C1 segment of cervical spinal cord (tissue), 14 donors: ENCODE results near the gene SPATA31D1.
"Not testable (repeated sequence)": the region's sequence is repeated elsewhere in the genome, so short reads cannot be mapped to it uniquely, and the experiment has no call there.

ENCODE experiments used
- DNase-seq, 14 donors: peaks; one replicate each; lab custom pipeline; 2025; lab: John Stamatoyannopoulos, UW

The SPATA31D1 gene

DNA sequence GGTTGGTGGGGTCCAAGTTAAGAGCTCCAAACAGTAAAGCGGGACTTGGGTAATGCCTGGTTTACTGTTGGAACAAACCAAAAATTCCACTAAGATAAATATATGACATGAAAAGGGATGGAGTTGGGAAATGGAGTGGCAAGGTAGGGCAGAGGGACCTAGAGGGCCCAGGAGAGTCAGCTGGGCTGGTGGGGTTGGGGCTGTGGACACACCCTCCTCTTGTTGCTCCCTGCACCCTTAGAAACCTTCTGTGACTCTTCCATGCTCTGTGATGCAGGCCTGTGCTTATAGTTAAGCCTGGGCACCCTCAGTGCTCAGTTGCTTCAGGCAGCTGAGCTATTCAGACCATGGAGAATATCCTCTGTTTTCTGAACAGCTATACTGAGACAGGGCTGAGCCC is at the start of gene SPATA31D1:
Gene SPATA31D1 (plus strand): TSS at position 301 of the 400 bp plus-strand sequence. CDS start 47 bp downstream, at position 348.
- DNase-seq, result not testable (repeated sequence)

DNA sequence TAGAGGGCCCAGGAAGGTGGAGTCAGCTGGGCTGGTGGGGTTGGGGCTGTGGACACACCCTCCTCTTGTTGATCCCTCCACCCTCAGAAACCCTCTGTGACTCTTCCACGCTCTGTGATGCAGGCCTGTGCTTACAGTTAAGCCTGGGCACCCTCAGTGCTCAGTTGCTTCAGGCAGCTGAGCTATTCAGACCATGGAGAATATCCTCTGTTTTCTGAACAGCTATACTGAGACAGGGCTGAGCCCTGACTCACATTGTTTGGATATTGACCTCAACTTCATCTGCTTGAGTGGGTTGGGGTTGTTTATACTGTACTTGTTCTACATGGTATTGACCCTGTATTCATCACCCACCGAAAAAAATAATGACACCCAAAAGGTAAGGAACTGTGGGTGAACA is 45.2 kb upstream of the SPATA31D1 start, which contains the start of gene SPATA31D3:
Gene SPATA31D3 (plus strand): TSS at position 108 of the 400 bp plus-strand sequence. CDS start 86 bp downstream, at position 194.
- not testable (repeated sequence) for DNase-seq

DNA sequence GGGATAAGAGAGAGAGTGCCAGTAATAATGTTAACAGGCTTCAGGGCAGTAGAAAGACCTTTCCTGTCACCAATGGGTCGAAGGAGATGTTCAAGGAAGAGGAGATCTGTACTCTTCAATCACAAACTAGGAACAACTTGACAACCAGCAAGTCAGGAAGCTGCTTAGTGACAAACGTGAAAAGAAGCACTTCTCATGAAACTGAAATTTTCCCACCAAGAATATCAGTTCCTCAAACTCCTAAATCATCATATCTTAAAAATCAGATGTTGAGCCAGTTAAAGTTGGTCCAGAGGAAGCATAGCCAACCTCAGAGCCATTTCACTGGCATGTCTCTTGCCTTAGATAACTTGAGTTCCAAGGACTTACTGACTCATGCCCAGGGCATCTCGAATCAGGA is 39.9 kb upstream of the SPATA31D1 start:
- not testable (repeated sequence) for DNase-seq

DNA sequence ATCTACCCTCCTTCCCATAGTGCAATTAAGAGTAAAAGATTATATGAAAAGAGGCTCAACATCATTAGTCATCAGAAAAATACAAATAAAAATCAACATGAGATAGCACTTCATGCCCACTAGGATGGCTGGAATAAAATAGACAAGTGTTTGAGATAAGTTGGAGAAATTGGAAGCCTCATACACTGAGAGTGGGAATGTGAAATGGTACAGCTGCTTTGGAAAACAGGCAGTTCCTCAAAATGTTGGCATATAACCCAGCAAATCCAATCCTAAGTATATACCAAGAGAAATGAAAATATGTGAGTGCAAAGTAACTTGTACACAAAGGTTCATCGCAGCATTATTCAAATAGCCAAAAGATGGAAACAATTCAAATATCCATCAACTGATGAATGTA is 35.5 kb upstream of the SPATA31D1 start:
- no peak for DNase-seq

DNA sequence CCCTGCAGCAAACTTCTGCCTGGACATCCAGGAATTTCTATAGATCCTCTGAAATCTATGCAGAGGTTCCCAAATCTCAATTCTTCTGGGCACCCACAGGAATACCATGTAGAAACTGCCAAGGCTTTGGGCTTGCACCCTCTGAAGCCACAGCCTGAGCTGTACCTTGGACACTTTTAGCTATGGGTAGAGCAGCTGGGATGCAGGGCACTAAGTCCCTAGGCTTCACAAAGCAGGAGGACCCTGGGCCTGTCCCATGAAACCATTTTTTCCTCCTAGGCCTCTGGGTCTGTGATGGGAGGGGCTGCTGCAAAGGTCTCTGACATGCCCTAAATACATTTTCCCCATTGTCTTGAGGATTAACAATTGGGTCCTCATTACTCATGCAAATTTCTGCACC is 32.9 kb upstream of the SPATA31D1 start:
- no peak for DNase-seq

DNA sequence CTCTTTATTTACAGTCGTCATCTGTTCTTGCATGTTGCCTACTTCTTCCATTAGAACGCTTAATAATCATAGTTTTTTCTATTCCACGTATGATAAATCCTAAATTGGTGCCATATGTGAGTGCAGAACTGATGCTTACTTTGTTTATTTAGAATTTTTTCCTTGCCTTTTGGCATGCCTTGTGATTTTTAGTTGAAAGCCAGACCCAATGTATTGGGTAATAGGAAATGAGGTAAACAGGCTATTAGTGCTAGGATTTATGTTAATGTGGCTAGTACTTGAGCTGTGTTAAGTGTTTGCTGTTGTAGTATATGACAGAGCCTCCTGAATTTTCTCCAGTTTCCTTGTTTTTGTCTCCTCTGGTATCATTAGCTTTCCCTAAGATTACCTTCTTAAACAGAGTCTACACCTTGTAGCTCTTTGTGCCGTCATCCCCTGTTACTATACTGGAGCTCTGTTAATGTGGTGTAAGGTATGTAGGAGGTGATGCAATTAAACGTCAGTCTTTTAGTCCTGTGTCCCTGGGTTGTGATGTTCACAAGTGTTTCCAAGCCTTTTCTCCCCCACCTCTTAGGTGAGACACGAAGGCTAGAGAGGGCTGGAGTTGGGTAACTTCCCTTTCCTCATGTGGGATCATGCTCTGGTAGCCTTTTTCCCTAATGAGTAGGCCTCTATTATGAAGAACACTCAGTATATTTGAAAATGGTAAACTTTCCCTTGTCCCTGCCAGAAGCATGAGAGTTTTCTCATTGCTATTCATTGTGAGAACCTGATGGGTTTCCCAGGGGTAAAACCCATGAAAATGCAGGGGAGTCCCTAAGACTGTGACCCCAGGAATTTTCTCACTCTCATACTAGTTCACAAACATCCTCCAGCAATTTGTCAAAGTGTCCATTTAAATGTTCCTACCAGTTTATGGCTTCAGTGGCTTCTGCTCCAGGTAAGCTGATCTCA is 24.1 kb upstream of the SPATA31D1 start:
- DNase-seq, result no peak

DNA sequence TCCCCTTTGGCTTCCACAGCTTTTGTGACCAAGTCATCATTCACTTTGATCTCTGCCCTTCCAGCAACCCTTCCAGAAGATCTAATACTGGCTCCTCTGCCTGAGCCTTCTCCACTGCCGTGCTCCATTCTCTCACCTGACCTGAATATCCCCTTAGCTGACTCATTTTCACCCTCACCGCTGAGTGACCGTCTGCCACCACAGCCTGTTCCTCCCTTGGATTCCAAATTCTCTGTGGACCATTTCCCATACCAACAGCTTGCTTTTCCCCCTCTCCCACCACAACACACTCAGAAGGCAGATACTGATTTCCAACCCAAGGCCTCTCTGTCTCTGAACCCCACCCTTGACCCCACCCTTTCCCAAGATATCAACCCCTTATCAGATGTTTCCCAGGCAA is 20.5 kb upstream of the SPATA31D1 start:
- DNase-seq, result peak in 2 of 14 donors; percentile 11 to 70

DNA sequence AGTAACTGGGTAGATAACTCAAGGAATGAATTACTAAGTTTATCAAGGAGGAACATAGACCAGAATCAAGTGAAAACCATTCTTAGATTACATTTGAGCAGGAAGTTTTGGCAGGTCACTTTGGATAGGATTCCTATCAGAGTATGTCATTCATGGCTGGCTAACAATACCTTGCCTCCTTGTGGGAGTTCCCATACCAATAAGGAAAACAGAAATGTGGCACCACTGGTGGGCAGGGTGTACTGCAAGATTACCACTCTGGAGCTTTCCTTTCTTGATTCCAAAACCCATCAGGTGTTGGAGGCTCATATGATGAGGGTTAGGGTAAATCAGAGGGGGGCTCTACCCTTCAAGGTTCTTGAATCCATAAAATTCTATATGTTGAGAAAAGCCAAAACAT is 18.6 kb upstream of the SPATA31D1 start:
- no peak for DNase-seq

DNA sequence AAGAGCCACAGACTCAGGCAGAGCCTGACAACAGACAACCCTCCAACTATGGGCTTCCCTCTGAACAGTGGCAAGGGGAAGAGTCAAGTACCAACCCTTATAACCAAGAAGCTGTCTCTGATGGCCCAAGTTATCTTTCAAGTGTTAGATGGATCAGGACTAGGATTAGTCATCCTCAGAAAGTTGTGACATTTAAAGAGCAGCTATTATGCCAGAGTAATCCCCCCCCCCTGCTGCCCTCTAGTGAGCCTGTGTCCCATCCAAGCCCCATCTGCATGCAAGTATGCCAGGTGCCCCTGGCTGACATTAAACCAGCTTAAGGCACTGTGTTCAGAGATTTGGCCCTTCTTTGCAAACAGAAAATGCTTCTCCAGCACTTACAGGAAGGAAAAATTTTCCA is 16.8 kb upstream of the SPATA31D1 start:
- no peak for DNase-seq

DNA sequence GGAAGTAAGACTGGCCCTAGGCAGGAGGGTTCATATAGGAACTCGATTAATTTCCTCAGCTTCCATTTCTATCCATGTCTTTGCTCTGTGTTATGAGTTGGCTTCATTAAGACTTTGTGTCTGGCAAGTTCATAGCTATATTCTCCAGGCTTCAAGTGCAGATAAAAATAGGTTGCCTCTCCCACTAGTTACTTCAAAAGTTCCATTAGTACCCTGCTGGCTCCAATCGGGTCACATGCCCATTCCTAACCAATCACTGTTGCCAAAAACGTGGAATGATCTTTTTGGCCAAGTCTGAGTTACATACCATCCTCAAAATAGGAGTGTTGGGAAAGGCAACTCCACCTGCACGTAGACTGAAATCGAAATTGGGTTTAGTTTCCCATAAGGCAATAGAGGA is 13.8 kb upstream of the SPATA31D1 start:
- DNase-seq, result no peak

DNA sequence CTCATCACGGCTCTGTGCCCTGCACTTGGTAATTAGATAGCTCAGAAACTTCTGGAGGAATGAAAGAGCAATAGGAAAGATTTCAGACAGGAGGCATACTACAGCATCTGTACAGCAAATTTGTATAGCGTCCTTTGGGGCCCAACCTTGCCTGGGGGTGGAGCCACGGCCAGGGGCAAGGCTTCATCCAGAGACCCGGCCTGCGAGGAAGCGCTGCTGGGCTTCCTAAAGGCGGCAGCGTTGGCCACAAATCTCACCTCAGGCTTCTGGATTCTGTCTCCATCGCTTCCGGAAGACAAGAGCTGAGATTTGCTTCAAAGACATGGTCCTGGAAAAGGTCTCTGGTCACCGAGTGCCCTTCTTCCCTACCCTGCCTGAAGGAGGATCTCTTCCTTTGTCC is 12.2 kb upstream of the SPATA31D1 start:
- no peak for DNase-seq

DNA sequence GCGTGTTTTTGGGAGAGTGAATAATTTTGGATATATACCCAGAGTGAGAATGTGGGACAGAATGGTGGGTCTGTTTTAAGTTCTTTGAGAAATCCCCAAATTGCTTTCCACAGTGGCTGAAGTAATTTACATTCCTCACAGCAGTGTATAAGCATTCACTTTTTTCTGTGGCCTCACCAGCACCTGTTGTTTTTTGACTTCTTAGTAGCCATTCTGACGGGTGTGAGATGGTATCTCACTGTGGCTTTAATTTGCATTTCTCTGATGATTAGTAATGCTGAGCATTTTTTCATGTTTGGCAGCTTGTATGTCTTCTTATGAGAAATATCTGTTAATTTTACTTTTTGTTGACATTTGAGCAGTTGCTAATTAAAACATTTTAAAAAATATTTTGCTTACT is 9.4 kb upstream of the SPATA31D1 start:
- no peak for DNase-seq

DNA sequence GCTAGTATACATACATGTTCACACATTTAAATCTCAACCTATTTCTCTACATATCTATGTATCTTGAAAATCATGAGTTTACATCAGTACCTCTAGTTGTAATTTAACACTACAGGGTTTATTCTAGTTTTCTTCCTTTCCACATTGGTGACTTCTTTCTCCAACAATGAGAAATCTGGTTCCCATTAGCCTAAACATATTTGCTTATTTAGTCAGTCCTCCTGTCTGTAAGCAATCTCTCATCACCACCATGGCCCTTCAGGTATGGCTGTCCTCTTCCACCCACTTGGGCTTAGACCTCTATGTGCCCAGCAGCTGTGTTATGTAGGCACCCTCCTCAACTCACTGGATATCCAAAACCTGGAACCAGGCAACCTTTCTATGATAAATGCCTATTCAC is 8.0 kb upstream of the SPATA31D1 start:
- no peak for DNase-seq

DNA sequence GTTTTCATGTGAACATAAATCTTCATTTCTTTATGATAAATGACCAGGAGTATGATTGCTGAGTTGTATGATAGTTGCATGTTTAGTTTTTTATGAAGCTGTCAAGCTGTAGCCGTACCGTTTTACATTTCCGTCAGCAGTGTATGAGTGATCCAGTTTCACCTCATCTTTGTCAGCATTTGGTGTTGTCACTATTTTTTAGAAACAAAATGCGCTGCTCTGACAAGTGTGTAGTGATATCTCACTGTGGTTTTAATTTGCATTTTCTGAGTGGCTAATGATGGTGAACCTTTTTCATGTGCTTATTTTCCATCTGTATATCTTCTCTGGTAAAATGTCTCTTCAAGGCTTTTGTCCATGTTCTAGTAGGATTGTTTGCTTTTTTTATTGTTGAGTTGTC is 6.7 kb upstream of the SPATA31D1 start:
- DNase-seq, result no peak

DNA sequence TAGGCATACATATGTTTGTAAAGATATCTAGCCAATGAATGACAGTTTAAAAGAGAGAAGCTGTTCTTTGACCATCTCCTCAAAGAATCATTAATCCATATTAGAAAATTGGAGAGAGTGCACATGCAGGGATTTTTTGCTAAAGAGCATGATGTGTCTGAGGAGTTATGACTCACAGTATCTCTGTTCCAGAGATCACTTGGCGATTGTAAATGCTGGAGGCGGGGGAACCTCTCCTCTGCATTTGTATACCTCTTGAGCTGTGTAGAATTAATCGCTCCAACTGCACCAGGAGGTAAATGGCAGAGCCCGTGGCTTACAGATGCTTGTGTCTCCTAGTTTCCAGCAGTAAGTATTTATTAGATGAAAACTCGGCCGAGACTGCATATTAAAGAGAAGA is 3.6 kb upstream of the SPATA31D1 start:
- DNase-seq, result no peak

DNA sequence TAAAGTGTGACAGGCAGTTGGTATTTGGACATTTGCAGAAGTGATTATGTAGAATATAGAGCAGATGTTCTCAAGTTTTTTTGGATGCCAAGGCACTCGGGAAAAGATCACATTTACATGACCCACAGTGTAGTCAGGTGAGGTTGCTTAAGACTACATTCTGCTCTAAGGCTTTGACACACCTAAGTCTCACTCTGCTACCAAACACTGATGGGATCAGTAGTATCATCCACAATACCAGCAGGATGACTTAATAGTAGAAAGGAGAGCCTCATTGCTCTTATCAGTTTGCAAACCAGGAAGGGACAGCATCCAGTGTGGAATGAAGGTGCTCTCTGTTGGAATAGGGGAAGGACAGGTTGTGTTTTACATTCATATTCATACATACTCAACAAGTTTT is 2.5 kb upstream of the SPATA31D1 start:
- no peak for DNase-seq

DNA sequence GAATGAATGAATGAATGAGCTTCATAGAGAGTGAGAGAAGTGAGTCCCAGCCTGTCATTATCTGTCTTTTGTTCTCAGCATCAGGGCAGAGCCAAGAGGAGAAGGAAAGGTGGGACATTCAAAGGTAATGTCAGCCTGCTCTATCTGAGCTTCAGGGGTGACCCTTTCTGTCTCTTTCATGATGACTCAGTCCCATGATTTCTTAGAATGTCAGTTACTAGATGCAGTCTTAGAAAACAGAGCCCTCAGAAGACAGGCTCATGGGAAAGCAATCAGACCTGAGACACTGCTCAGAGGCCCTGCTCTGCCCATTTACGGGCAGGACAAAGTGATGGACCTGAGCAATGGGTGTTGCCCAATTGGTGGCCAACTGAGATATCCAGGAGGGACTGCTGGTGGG is 1.1 kb downstream of the SPATA31D1 start:
- DNase-seq, result no peak

DNA sequence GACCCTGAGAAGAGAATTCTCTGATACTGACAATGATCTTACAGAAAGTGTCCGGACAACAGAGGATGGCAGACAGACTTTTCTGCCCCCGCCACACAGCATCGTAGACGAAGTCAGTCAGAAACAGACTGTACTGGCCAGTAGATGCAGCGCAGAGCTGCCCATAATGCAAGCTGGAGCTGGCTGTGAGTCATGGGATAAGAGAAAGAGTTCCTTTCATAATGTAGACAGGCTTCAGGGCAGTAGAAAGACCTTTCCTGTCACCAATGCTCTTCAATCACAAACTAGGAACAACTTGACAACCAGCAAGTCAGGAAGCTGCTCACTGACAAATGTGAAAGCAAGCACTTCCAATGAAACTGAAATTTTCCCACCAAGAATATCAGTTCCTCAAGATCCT is 5.1 kb downstream of the SPATA31D1 start:
- no peak for DNase-seq

DNA sequence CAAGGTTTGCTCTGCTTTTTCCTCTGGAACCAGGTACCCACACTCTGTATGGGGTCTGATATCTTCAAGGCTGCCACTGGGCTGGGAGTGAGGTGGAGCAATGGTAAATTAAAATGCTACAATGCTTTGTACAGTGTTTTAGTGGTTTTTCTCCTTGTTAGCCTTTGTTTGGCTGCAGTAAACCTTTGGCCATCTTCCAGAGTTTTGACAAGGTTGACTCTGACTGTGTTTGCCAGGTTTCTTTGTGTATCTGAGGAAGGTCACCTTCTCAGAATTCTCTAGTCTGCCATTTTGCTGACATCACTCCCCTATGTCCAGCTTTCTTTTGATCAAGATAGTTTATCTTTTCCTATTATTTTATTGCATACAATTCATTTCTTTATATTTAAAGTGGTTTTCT is 11.2 kb downstream of the SPATA31D1 start:
- no peak for DNase-seq

DNA sequence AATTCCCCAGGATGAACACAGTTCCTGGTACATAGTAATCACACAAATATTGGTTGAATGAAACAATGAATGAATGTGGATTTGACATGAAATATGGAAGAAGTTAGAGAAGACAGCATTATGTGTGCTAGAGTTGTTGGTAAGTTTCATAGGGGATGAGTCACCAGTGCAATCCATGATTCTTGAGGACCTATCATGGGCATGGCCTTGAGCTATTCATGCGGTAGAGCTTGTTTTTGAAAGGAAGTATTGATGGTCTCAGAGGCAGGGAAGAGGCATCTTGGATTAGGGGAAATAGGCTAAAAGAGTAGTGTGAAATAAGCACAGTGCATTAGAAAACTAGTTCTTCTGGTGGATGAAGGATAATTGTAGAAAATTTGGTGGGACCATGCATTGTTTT is 22.1 kb downstream of the SPATA31D1 start:
- no peak for DNase-seq

DNA sequence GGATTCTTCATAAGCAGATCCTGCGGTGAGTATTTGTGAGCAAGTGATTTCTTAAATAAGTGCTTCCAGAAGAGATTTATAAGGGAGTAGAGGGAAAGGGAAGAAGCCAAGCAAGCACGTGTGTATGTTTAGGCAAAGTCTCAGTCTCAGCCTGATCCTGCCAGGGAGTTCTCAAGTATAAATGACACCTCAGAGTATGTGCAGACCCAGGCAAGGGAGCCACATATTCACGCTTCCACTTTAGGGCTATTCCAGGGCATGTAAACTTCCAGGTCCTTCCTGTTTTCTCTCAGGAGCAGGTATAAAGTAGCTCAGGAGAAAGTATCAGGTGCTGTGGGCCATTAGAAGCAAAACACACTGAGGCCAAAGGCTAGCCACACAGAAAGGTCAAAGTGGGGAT is 22.6 kb downstream of the SPATA31D1 start:
- DNase-seq, result no peak

DNA sequence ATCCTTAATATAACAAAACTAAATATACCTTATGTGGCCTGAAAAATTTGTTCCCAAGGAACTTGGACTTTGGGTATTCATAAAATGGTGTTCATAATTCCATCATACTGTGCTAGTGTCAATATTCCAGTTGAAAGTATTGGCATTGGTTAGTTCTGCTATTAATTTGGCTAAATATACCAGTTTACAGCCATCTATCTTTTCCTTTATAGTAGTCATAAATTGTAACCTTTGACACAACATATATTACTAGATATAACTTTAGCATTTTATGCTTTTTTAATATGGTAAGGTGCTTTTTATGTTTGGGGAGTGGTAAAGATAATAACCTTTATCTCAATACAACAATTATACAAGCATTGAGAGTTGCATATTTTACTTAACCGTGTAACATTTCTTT is 23.7 kb downstream of the SPATA31D1 start:
- DNase-seq, result no peak

DNA sequence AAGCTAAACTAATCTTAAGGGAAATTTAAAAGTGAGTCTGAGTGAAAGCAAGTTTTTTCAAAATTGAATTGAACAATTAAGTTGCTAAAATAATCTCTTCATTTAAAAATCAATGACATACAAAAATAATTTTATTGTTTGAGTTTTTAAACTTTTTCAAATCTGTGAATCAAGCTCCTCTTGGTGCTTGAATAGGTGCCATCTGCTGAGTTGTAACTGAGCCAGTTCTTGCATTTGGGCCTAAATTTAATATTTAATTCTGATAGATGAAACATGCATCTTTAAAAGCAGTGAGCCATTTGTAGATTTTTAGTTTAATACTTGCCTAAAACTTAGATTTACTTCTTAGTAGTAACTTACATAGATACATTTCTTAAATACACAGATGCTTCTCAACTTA is 31.8 kb downstream of the SPATA31D1 start:
- peak in 1 of 14 donors; percentile 33 for DNase-seq
